ENCODE measurements around the gene UQCC3. TPM values are rescaled to one million over a fixed set of nuclear protein-coding genes. Genes with fewer than 3 reads are reported as not detected.
"Not testable (repeated sequence)": the region's sequence is repeated elsewhere in the genome, so short reads cannot be mapped to it uniquely, and the experiment has no call there.

Gene UQCC3
- total RNA-seq, 6 donors from 2014 or later, result 5.0 to 12.6 (median 6.7) TPM

GRCh38 chr11:62671236-62671607 is 251 bp upstream of the UQCC3 start:
- H3K27ac ChIP-seq, result peak overlapping the region; percentile 84 to 92 (median 90)
- H3K4me3 ChIP-seq, result peak overlapping the region; percentile 37 to 89 (median 77)
- TF ChIP-seq POLR2AphosphoS5 (IDR thresholded peaks at IDR 0.05), result no peak
- no peak for TF ChIP-seq POLR2A (IDR thresholded peaks at IDR 0.05)
- no peak for TF ChIP-seq EP300 (IDR thresholded peaks at IDR 0.05)
- no peak for TF ChIP-seq CTCF (IDR thresholded peaks at IDR 0.05)
- H3K4me1 ChIP-seq, result peaks cover 32 to 48% (median 38%) of the 10 kb centered on the region in 4 donors
- peak; percentile 59 to 67 for ATAC-seq (ENCODE audit: low FRiP score in 2 of 2)
- WGBS, 2 donors, result 0 to 1% methylated on average over 13 to 15 of the region's 17 CpGs
- no peaks in the 10 kb centered on the region for H3K27me3 ChIP-seq
- H3K36me3 ChIP-seq, result peaks cover 8 to 31% (median 10%) of the 10 kb centered on the region in 4 donors
- H3K9me3 ChIP-seq, result no peaks in the 10 kb centered on the region
- no peak for DNase-seq

GRCh38 chr11:62673196-62673525 is 1.7 kb downstream of the UQCC3 start:
- Histone ChIP-seq H3K27me3 (no peaks in the 10 kb centered on the region), H3K4me3 (no peak overlapping the region), H3K4me1 (peaks cover 24 to 50% (median 30%) of the 10 kb centered on the region in 4 donors), H3K36me3 (peaks cover 2 to 44% (median 15%) of the 10 kb centered on the region in 4 donors), H3K27ac (peak overlapping the region in 1 of 4 donors; percentile 84), H3K9me3 (no peaks in the 10 kb centered on the region)
- WGBS, 2 donors, result 89 to 91% methylated on average over 2 of the region's 2 CpGs
- ATAC-seq (ENCODE audit: low FRiP score in 2 of 2), result no peak
- TF ChIP-seq POLR2A (IDR thresholded peaks at IDR 0.05) (no peak), EP300 (IDR thresholded peaks at IDR 0.05) (no peak), POLR2AphosphoS5 (IDR thresholded peaks at IDR 0.05) (no peak)
- no peak for DNase-seq

GRCh38 chr11:62675415-62675814 is 3.9 kb downstream of the UQCC3 start:
- peaks cover 2 to 44% (median 15%) of the 10 kb centered on the region in 4 donors for H3K36me3 ChIP-seq
- not testable (repeated sequence) for ATAC-seq (ENCODE audit: low FRiP score in 2 of 2); DNase-seq; H3K9me3 ChIP-seq; H3K27ac ChIP-seq; H3K27me3 ChIP-seq; H3K4me3 ChIP-seq
- H3K4me1 ChIP-seq, result peaks cover 31 to 58% (median 38%) of the 10 kb centered on the region in 4 donors
- 95 to 96% methylated on average over 10 of the region's 10 CpGs for WGBS, 2 donors

- no peak for TF ChIP-seq POLR2A (IDR thresholded peaks at IDR 0.05)
- no peak for TF ChIP-seq POLR2AphosphoS5 (IDR thresholded peaks at IDR 0.05)
- no peak for TF ChIP-seq EP300 (IDR thresholded peaks at IDR 0.05)
- no peak for TF ChIP-seq CTCF (IDR thresholded peaks at IDR 0.05)
- Histone ChIP-seq H3K27me3 (no peaks in the 10 kb centered on the region), H3K9me3 (no peaks in the 10 kb centered on the region), H3K4me1 (peaks cover 29 to 58% (median 35%) of the 10 kb centered on the region in 4 donors), H3K27ac (peak overlapping the region in 1 of 4 donors; percentile 11), H3K4me3 (no peak overlapping the region), H3K36me3 (peaks cover 2 to 44% (median 15%) of the 10 kb centered on the region in 4 donors)
- no peak for ATAC-seq (ENCODE audit: low FRiP score in 2 of 2)
- no peak for DNase-seq
- WGBS, 2 donors, result 54 to 66% methylated on average over 5 to 6 of the region's 6 CpGs
Measured at GRCh38 chr11:62676698-62677097, 5.2 kb downstream of the UQCC3 start.

GRCh38 chr11:62677156-62677555 is 5.7 kb downstream of the UQCC3 start:
- TF ChIP-seq EP300 (IDR thresholded peaks at IDR 0.05) (no peak), POLR2AphosphoS5 (IDR thresholded peaks at IDR 0.05) (no peak)
- H3K36me3 ChIP-seq, result peaks cover 2 to 44% (median 15%) of the 10 kb centered on the region in 4 donors
- H3K4me3 ChIP-seq, result no peak overlapping the region
- 87 to 89% methylated on average over 6 of the region's 6 CpGs for WGBS, 2 donors
- no peak for DNase-seq
- H3K27me3 ChIP-seq, result no peaks in the 10 kb centered on the region
- no peak for ATAC-seq (ENCODE audit: low FRiP score in 2 of 2)
- peaks cover 28 to 56% (median 35%) of the 10 kb centered on the region in 4 donors for H3K4me1 ChIP-seq
- H3K27ac ChIP-seq, result no peak overlapping the region
- H3K9me3 ChIP-seq, result no peaks in the 10 kb centered on the region

- Histone ChIP-seq H3K27me3 (no peaks in the 10 kb centered on the region), H3K4me3 (peak overlapping the region in 1 of 4 donors; percentile 85), H3K4me1 (peaks cover 23 to 51% (median 30%) of the 10 kb centered on the region in 4 donors), H3K9me3 (no peaks in the 10 kb centered on the region), H3K36me3 (peaks cover 2 to 44% (median 15%) of the 10 kb centered on the region in 4 donors), H3K27ac (peak overlapping the region in 2 of 4 donors; percentile 93 to 96)
- DNase-seq, result no peak
- 79 to 87% methylated on average over 15 of the region's 15 CpGs for WGBS, 2 donors
- TF ChIP-seq POLR2A (IDR thresholded peaks at IDR 0.05) (no peak), CTCF (IDR thresholded peaks at IDR 0.05) (no peak), POLR2AphosphoS5 (IDR thresholded peaks at IDR 0.05) (no peak), EP300 (IDR thresholded peaks at IDR 0.05) (no peak)
- no peak for ATAC-seq (ENCODE audit: low FRiP score in 2 of 2)
Measured at GRCh38 chr11:62677714-62678113, 6.2 kb downstream of the UQCC3 start.
